ENCODE data around the gene N4BP2L2. TPM values are rescaled to one million over a fixed set of nuclear protein-coding genes. Genes with fewer than 3 reads are reported as not detected.

N4BP2L2 gene
- total RNA-seq, 1 donor from 2014 or later = 117 TPM

Other genes with a start within 250 kb of the N4BP2L2 start
- not detected for gene ZAR1L, start 223.4 kb downstream of the N4BP2L2 start, total RNA-seq
- 1.9 TPM for gene BRCA2, start 223.3 kb downstream of the N4BP2L2 start, total RNA-seq
- gene N4BP2L1, start 110.7 kb downstream of the N4BP2L2 start, total RNA-seq = 10.1 TPM
- gene PDS5B, start 47.7 kb upstream of the N4BP2L2 start, total RNA-seq = 31.0 TPM